ENCODE data around the gene ADAMTSL2.
A peak's percentile ranks its signal among the peaks of the same experiment; 100 is the strongest.

ADAMTSL2 gene

GRCh38 chr9:133607381-133607780 lies 72.9 kb downstream of the ADAMTSL2 start:
- no peak for DNase-seq
- intact Hi-C loops (cut with DNase I), result no loop called here

- no peak for DNase-seq
- intact Hi-C loops (cut with DNase I), result no loop called here
Observed at GRCh38 chr9:133607976-133608375, 73.5 kb downstream of the ADAMTSL2 start.

- DNase-seq, result no peak
- intact Hi-C loops (cut with DNase I), result no loop called here
Observed at GRCh38 chr9:133608382-133608781, 73.9 kb downstream of the ADAMTSL2 start.

GRCh38 chr9:133608889-133609288 lies 74.4 kb downstream of the ADAMTSL2 start:
- DNase-seq, result no peak
- intact Hi-C loops (cut with DNase I), result no loop called here

- peak in 38 of 42 donors; percentile 14 to 76 (median 55) for DNase-seq
- intact Hi-C loops (cut with DNase I), result no loop called here
Observed at GRCh38 chr9:133609311-133610098, 75.0 kb downstream of the ADAMTSL2 start, which contains the start of gene FAM163B. TSS of gene FAM163B (minus strand) at chr9:133609389. CDS start at chr9:133580223, 29,166 bp downstream.

- DNase-seq, result no peak
- intact Hi-C loops (cut with DNase I), result no loop called here
Observed at GRCh38 chr9:133610845-133611244, 76.3 kb downstream of the ADAMTSL2 start.

GRCh38 chr9:133612051-133612450 lies 77.5 kb downstream of the ADAMTSL2 start:
- no peak for DNase-seq
- intact Hi-C loops (cut with DNase I), result no loop called here

- DNase-seq, result no peak
- intact Hi-C loops (cut with DNase I), result no loop called here
Observed at GRCh38 chr9:133612816-133613215, 78.3 kb downstream of the ADAMTSL2 start.

- no peak for DNase-seq
- intact Hi-C loops (cut with DNase I), result no loop called here
Observed at GRCh38 chr9:133613432-133613831, 78.9 kb downstream of the ADAMTSL2 start.

- no peak for DNase-seq
- intact Hi-C loops (cut with DNase I), result no loop called here
Observed at GRCh38 chr9:133614056-133614455, 79.6 kb downstream of the ADAMTSL2 start.

GRCh38 chr9:133614678-133615077 lies 80.2 kb downstream of the ADAMTSL2 start:
- DNase-seq, result no peak
- intact Hi-C loops (cut with DNase I), result no loop called here

GRCh38 chr9:133615186-133615585 lies 80.7 kb downstream of the ADAMTSL2 start:
- intact Hi-C loops (cut with DNase I), result no loop called here
- no peak for DNase-seq

- DNase-seq, result no peak
- intact Hi-C loops (cut with DNase I), result no loop called here
Observed at GRCh38 chr9:133615606-133616188, 81.2 kb downstream of the ADAMTSL2 start.

- DNase-seq, result no peak
- intact Hi-C loops (cut with DNase I), result no loop called here
Observed at GRCh38 chr9:133616643-133617405, 82.3 kb downstream of the ADAMTSL2 start.

GRCh38 chr9:133618726-133619125 lies 84.2 kb downstream of the ADAMTSL2 start:
- intact Hi-C loops (cut with DNase I), result no loop called here
- no peak for DNase-seq

GRCh38 chr9:133619791-133620190 lies 85.3 kb downstream of the ADAMTSL2 start:
- DNase-seq, result peak in 19 of 42 donors; percentile 13 to 59 (median 28)

GRCh38 chr9:133621725-133622267 lies 87.3 kb downstream of the ADAMTSL2 start:
- intact Hi-C loops (cut with DNase I), result no loop called here
- DNase-seq, result no peak

More at GRCh38 chr9:133619791-133620190, 85.3 kb downstream of the ADAMTSL2 start:
- intact Hi-C loops (cut with DNase I), result no loop called here

GRCh38 chr9:133622555-133622954 lies 88.1 kb downstream of the ADAMTSL2 start:
- intact Hi-C loops (cut with DNase I), result no loop called here
- DNase-seq, result no peak

Measured in head of caudate nucleus (tissue), 42 donors.